ENCODE data around the gene LRRC26.

LRRC26 gene

GRCh38 chr9:137184881-137185660 is 15.2 kb upstream of the LRRC26 start:
- DNase-seq (ENCODE audit: low read depth), result no peak
- TF ChIP-seq, protein P1, sequence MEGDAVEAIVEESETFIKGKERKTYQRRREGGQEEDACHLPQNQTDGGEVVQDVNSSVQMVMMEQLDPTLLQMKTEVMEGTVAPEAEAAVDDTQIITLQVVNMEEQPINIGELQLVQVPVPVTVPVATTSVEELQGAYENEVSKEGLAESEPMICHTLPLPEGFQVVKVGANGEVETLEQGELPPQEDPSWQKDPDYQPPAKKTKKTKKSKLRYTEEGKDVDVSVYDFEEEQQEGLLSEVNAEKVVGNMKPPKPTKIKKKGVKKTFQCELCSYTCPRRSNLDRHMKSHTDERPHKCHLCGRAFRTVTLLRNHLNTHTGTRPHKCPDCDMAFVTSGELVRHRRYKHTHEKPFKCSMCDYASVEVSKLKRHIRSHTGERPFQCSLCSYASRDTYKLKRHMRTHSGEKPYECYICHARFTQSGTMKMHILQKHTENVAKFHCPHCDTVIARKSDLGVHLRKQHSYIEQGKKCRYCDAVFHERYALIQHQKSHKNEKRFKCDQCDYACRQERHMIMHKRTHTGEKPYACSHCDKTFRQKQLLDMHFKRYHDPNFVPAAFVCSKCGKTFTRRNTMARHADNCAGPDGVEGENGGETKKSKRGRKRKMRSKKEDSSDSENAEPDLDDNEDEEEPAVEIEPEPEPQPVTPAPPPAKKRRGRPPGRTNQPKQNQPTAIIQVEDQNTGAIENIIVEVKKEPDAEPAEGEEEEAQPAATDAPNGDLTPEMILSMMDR (IDR thresholded peaks at IDR 0.05; ENCODE audit: low read depth, low read length, missing control alignments), result no peak
- in situ Hi-C loops (cut with HindIII; ENCODE audit: low sequenced_read_pairs), result no loop called here
- H3K4me3 ChIP-seq (ENCODE audit: low read depth, low read length), result no peak overlapping the region

DNA sequence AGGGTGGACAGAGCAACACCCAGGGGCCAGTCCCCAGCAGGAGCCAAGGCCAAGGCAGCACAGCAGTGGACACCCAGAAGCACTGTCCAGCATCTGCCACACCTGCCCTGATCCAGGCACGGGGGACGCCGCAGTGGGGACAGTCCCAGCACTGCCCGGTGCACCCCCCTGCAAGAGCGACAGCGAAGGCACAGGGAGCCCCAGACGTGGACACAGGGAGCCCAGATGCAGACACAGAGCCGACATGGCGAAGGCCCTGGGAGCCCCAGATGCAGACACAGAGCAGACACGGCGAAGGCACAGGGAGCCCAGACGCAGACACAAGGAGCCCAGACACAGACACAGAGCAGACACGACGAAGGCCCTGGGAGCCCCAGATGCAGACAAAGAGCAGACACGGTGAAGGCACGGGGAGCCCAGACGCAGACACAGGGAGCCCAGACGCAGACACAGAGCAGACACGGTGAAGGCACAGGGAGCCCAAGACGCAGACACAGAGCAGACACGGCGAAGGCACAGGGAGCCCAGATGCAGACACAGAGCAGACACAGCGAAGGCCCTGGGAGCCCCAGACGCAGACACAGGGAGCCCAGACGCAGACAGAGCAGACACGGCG is 14.2 kb upstream of the LRRC26 start:
- DNase-seq (ENCODE audit: low read depth), result no peak
- TF ChIP-seq, protein P1 (IDR thresholded peaks at IDR 0.05; ENCODE audit: low read depth, low read length, missing control alignments), result no peak
- H3K4me3 ChIP-seq (ENCODE audit: low read depth, low read length), result no peak overlapping the region
- in situ Hi-C loops (cut with HindIII; ENCODE audit: low sequenced_read_pairs), result no loop called here

DNA sequence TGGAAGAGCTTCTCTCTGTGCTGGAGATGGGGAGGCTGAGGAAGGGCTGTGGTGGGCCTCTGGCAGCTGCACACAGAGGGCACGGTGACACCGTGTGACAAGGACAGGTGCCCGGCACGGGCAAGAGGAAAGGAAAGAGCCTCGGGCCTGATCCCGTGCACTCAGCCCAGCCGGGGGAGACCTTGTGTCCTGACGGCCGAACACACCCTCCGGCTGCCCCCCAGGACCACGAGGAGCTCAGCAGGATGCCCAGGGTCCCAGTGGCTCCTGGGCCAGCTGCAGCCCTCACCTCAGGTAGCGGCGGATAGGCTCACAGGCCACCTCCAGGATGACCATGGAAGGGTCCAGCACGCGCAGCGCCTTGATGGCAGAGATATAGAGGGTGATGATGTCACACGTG is 13.0 kb upstream of the LRRC26 start:
- no peak overlapping the region for H3K4me3 ChIP-seq (ENCODE audit: low read depth, low read length)
- no peak for DNase-seq (ENCODE audit: low read depth)
- TF ChIP-seq, protein P1 (IDR thresholded peaks at IDR 0.05; ENCODE audit: low read depth, low read length, missing control alignments), result no peak
- in situ Hi-C loops (cut with HindIII; ENCODE audit: low sequenced_read_pairs), result no loop called here

GRCh38 chr9:137181680-137182079 is 11.8 kb upstream of the LRRC26 start:
- in situ Hi-C loops (cut with HindIII; ENCODE audit: low sequenced_read_pairs), result no loop called here
- no peak overlapping the region for H3K4me3 ChIP-seq (ENCODE audit: low read depth, low read length)
- DNase-seq (ENCODE audit: low read depth), result no peak
- TF ChIP-seq, protein P1 (IDR thresholded peaks at IDR 0.05; ENCODE audit: low read depth, low read length, missing control alignments), result no peak

- TF ChIP-seq, protein P1 (IDR thresholded peaks at IDR 0.05; ENCODE audit: low read depth, low read length, missing control alignments), result no peak
- no peak overlapping the region for H3K4me3 ChIP-seq (ENCODE audit: low read depth, low read length)
- in situ Hi-C loops (cut with HindIII; ENCODE audit: low sequenced_read_pairs), result no loop called here
- DNase-seq (ENCODE audit: low read depth), result no peak
Measured at GRCh38 chr9:137180491-137180890, 10.6 kb upstream of the LRRC26 start.

GRCh38 chr9:137179761-137180160 is 9.9 kb upstream of the LRRC26 start:
- in situ Hi-C loops (cut with HindIII; ENCODE audit: low sequenced_read_pairs), result no loop called here
- DNase-seq (ENCODE audit: low read depth), result no peak
- H3K4me3 ChIP-seq (ENCODE audit: low read depth, low read length), result no peak overlapping the region
- TF ChIP-seq, protein P1 (IDR thresholded peaks at IDR 0.05; ENCODE audit: low read depth, low read length, missing control alignments), result no peak

All from astrocyte of the cerebellum (primary cell).